Neural cell (in vitro differentiated cells): ENCODE data around the gene DNAJB6. TPM values are rescaled to one million over a fixed set of nuclear protein-coding genes. Genes with fewer than 3 reads are reported as not detected.

ENCODE experiments used
- H2AFZ ChIP-seq: fragments of 200-600, 300-800 bp; sonication (generic), shearing (Covaris generic); 2 replicates; pipeline ENCODE4 v1.6.0; 2014; ENCODE audit warnings: low read depth, mild to moderate bottlenecking, antibody characterized with exemption, low read length, moderate library complexity
- H3F3A ChIP-seq: fragments of 200-600 bp; shearing (Covaris generic); 2 replicates; pipeline ENCODE4 v1.6.1; 2016; ENCODE audit warnings: mild to moderate bottlenecking, moderate library complexity, mixed read lengths, antibody characterized with exemption, low read length; ENCODE audit not compliant: insufficient read depth, poor library complexity, severe bottlenecking
- H3K27ac ChIP-seq: fragments of 200-600, 300-800 bp; sonication (generic), shearing (Covaris generic); 2 replicates; pipeline ENCODE4 v1.5.1; 2014; ENCODE audit warnings: mild to moderate bottlenecking, low read length, moderate library complexity
- H3K27me3 ChIP-seq: fragments of 300-800, 200-600 bp; sonication (generic), shearing (Covaris generic); 2 replicates; pipeline ENCODE4 v1.6.0; 2014; ENCODE audit warnings: mild to moderate bottlenecking, low read depth, low read length, moderate library complexity; ENCODE audit not compliant: insufficient read depth
- H3K36me3 ChIP-seq: fragments of 300-800, 200-600 bp; sonication (generic), shearing (Covaris generic); 2 replicates; pipeline ENCODE4 v1.5.1; 2014; ENCODE audit warnings: mild to moderate bottlenecking, antibody characterized with exemption, low read length, moderate library complexity; ENCODE audit not compliant: insufficient read depth
- H3K4me2 ChIP-seq: fragments of 300-800, 200-600 bp; sonication (generic), shearing (Covaris generic); 2 replicates; pipeline ENCODE4 v1.6.0; 2014; ENCODE audit warnings: mild to moderate bottlenecking, low read length
- H3K4me3 ChIP-seq: fragments of 300-800, 200-600 bp; sonication (generic), shearing (Covaris generic); 2 replicates; pipeline ENCODE4 v1.5.1; 2014; ENCODE audit warnings: mild to moderate bottlenecking, low read length, moderate library complexity
- H3K79me2 ChIP-seq: fragments of 200-600 bp; shearing (Covaris generic); replicated peaks from 2 replicates; pipeline ENCODE4 v1.6.0; 2014; ENCODE audit warnings: mild to moderate bottlenecking, low read length, moderate library complexity; ENCODE audit not compliant: insufficient read depth
- H3K9ac ChIP-seq: fragments of 300-800, 200-600 bp; sonication (generic), shearing (Covaris generic); 2 replicates; pipeline ENCODE4 v1.6.1; 2016; ENCODE audit warnings: mild to moderate bottlenecking, low read length, mixed read lengths
- H3K9me2 ChIP-seq: fragments of 200-600 bp; shearing (Covaris generic); 2 replicates; pipeline ENCODE4 v1.6.1; 2016; ENCODE audit warnings: mild to moderate bottlenecking, low read length, mixed read lengths; ENCODE audit not compliant: insufficient read depth
- H3K9me3 ChIP-seq: fragments of 200-600, 300-800 bp; sonication (generic), shearing (Covaris generic); 2 replicates; pipeline ENCODE4 v1.6.1; 2016; ENCODE audit warnings: mild to moderate bottlenecking, mixed run types, low read length, moderate library complexity, mixed read lengths
- H4K20me1 ChIP-seq: fragments of 200-600 bp; shearing (Covaris generic); 2 replicates; pipeline ENCODE4 v1.6.1; 2016; ENCODE audit warnings: mild to moderate bottlenecking, mixed run types; ENCODE audit not compliant: insufficient read depth
- CTCF ChIP-seq: fragments of 450-650 bp; IDR thresholded peaks from 2 replicates; pipeline ENCODE4 v1.5.1; 2014; ENCODE audit warnings: antibody characterized with exemption, mild to moderate bottlenecking, moderate library complexity; ENCODE audit not compliant: poor library complexity, severe bottlenecking
- EP300 ChIP-seq: fragments of 450-650 bp; conservative IDR thresholded peaks from 2 replicates; pipeline ENCODE4 v1.6.1; 2014; ENCODE audit warnings: antibody characterized with exemption, mild to moderate bottlenecking, moderate library complexity; ENCODE audit not compliant: poor library complexity, severe bottlenecking
- EZH2 ChIP-seq: fragments of 200-600, 300-800 bp; shearing (Covaris generic), sonication (generic); IDR thresholded peaks from 2 replicates; pipeline ENCODE4 v1.6.1; 2014; ENCODE audit warnings: antibody characterized with exemption, low read length, borderline replicate concordance, mild to moderate bottlenecking; ENCODE audit not compliant: insufficient read depth, poor library complexity, severe bottlenecking
- MXI1 ChIP-seq: fragments of 450-650 bp; conservative IDR thresholded peaks from 2 replicates; pipeline ENCODE4 v1.6.1; 2014; ENCODE audit warnings: antibody characterized with exemption, mild to moderate bottlenecking; ENCODE audit not compliant: poor library complexity, severe bottlenecking
- POLR2AphosphoS5 ChIP-seq: IDR thresholded peaks from 2 replicates; pipeline ENCODE4 v1.6.1; 2012
- RAD21 ChIP-seq: fragments of 450-650 bp; conservative IDR thresholded peaks from 2 replicates; pipeline ENCODE4 v1.6.1; 2014; ENCODE audit warnings: antibody characterized with exemption, mild to moderate bottlenecking, moderate library complexity
- SMC3 ChIP-seq: fragments of 450-650 bp; conservative IDR thresholded peaks from 2 replicates; pipeline ENCODE4 v1.6.1; 2014; ENCODE audit warnings: antibody characterized with exemption, mild to moderate bottlenecking, moderate library complexity; ENCODE audit not compliant: poor library complexity
- TAF1 ChIP-seq: IDR thresholded peaks from 2 replicates; pipeline ENCODE4 v1.6.1; 2012; ENCODE audit warnings: low read depth
- polyA plus RNA-seq: library from polyadenylated mRNA; depleted of rRNA; stranded (reverse); fragments of >200 nt; gene quantifications from 2 replicates; pipeline ENCODE4 v1.2.3, GENCODE V29; 2014
- TF ChIP-seq, protein P1 (sequence below): IDR thresholded peaks from 2 replicates; pipeline ENCODE4 v1.6.1; 2012; ENCODE audit warnings: borderline replicate concordance

DNAJB6 gene
- polyA plus RNA-seq, 1 donor from 2014 or later: 427 TPM

- no peak overlapping the region for H3K4me3 ChIP-seq
- no peaks in the 10 kb centered on the region for H3F3A ChIP-seq
- no peaks in the 10 kb centered on the region for H4K20me1 ChIP-seq
- H3K36me3 ChIP-seq: no peaks in the 10 kb centered on the region
- no peak overlapping the region for H3K27ac ChIP-seq
- no peaks in the 10 kb centered on the region for H3K9me3 ChIP-seq
- no peak overlapping the region for H3K9ac ChIP-seq
- TF ChIP-seq SMC3: no peak
- TF ChIP-seq EP300: no peak
- no peak for TF ChIP-seq MXI1
- TF ChIP-seq RAD21: no peak
- TF ChIP-seq EZH2: no peak
- no peak for TF ChIP-seq TAF1
- TF ChIP-seq, protein P1, sequence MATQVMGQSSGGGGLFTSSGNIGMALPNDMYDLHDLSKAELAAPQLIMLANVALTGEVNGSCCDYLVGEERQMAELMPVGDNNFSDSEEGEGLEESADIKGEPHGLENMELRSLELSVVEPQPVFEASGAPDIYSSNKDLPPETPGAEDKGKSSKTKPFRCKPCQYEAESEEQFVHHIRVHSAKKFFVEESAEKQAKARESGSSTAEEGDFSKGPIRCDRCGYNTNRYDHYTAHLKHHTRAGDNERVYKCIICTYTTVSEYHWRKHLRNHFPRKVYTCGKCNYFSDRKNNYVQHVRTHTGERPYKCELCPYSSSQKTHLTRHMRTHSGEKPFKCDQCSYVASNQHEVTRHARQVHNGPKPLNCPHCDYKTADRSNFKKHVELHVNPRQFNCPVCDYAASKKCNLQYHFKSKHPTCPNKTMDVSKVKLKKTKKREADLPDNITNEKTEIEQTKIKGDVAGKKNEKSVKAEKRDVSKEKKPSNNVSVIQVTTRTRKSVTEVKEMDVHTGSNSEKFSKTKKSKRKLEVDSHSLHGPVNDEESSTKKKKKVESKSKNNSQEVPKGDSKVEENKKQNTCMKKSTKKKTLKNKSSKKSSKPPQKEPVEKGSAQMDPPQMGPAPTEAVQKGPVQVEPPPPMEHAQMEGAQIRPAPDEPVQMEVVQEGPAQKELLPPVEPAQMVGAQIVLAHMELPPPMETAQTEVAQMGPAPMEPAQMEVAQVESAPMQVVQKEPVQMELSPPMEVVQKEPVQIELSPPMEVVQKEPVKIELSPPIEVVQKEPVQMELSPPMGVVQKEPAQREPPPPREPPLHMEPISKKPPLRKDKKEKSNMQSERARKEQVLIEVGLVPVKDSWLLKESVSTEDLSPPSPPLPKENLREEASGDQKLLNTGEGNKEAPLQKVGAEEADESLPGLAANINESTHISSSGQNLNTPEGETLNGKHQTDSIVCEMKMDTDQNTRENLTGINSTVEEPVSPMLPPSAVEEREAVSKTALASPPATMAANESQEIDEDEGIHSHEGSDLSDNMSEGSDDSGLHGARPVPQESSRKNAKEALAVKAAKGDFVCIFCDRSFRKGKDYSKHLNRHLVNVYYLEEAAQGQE: no peak
- TF ChIP-seq POLR2AphosphoS5: no peak
- TF ChIP-seq CTCF: no peak
- no peak overlapping the region for H3K4me2 ChIP-seq
- no peaks in the 10 kb centered on the region for H3K27me3 ChIP-seq
- H3K9me2 ChIP-seq: no peaks in the 10 kb centered on the region
- H2AFZ ChIP-seq: no peak overlapping the region
- H3K79me2 ChIP-seq: no peaks in the 10 kb centered on the region
These were observed 120.8 kb downstream of the DNAJB6 start for GRCh38 chr7:157457355-157458253.

DNA sequence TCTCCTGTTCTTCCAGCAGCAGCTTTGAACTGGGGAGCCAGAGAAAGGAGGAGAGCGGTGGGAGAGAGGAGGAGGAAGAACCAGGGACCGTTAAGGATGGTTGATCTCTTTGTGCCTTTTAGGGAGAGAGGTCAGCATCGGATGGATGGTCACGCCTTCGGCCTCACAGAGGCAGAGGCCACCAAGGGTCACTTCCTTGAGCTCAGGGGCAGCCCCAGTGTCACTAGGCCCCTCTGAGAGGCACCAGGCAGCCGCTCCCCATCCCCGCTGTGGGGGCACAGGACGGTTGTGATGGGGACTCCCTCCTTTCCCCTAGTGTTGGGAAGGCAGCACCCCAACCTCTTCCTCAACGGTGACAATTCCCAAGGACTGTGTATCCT is 121.4 kb downstream of the DNAJB6 start:
- Histone ChIP-seq H3K9me3 (no peaks in the 10 kb centered on the region), H3K27ac (no peak overlapping the region), H3F3A (no peaks in the 10 kb centered on the region), H3K27me3 (no peaks in the 10 kb centered on the region), H3K36me3 (no peaks in the 10 kb centered on the region), H3K9me2 (no peaks in the 10 kb centered on the region), H2AFZ (no peak overlapping the region), H3K79me2 (no peaks in the 10 kb centered on the region), H3K4me2 (no peak overlapping the region), H3K9ac (no peak overlapping the region), H4K20me1 (no peaks in the 10 kb centered on the region), H3K4me3 (no peak overlapping the region)
- no peak for TF ChIP-seq EP300
- TF ChIP-seq CTCF: no peak
- TF ChIP-seq POLR2AphosphoS5: no peak
- TF ChIP-seq, protein P1: no peak
- no peak for TF ChIP-seq RAD21
- no peak for TF ChIP-seq SMC3
- TF ChIP-seq EZH2: no peak
- no peak for TF ChIP-seq MXI1
- no peak for TF ChIP-seq TAF1
